SJCRH30 (cell line): ENCODE data around the gene MAML3. TPM values are rescaled to one million over a fixed set of nuclear protein-coding genes. Genes with fewer than 3 reads are reported as not detected.

Experiments
- DNase-seq, 2 experiments: peaks; one replicate each; pipeline ENCODE4 v3.0.0-alpha.2; 2015 to 2020
- H3K27ac ChIP-seq: fragments of 250-450 bp; sonication (Bioruptor Pico); 2 replicates; pipeline ENCODE4 v1.5.1; 2020; ENCODE audit warnings: mild to moderate bottlenecking, moderate library complexity
- H3K27me3 ChIP-seq: fragments of 250-450 bp; sonication (Bioruptor Pico); 2 replicates; pipeline ENCODE4 v1.5.1; 2020; ENCODE audit warnings: mild to moderate bottlenecking, moderate library complexity
- H3K36me3 ChIP-seq: fragments of 250-450 bp; sonication (Bioruptor Pico); 2 replicates; pipeline ENCODE4 v1.5.1; 2020; ENCODE audit warnings: mild to moderate bottlenecking, moderate library complexity
- H3K4me1 ChIP-seq: fragments of 250-450 bp; sonication (Bioruptor Pico); 2 replicates; pipeline ENCODE4 v1.5.1; 2020; ENCODE audit warnings: mild to moderate bottlenecking, moderate library complexity
- H3K4me3 ChIP-seq: fragments of 250-450 bp; sonication (Bioruptor Pico); 2 replicates; pipeline ENCODE4 v1.5.1; 2020; ENCODE audit warnings: mild to moderate bottlenecking, moderate library complexity
- H3K9me3 ChIP-seq: fragments of 250-450 bp; sonication (Bioruptor Pico); replicated peaks from 2 replicates; pipeline ENCODE4 v1.5.1; 2020; ENCODE audit warnings: mild to moderate bottlenecking, moderate library complexity
- total RNA-seq: library from RNA; depleted of rRNA; stranded (reverse); fragments of >200 nt; shearing (Covaris generic); gene quantifications from 2 replicates; pipeline ENCODE4 v1.2.3, GENCODE V29; 2014

The MAML3 gene
- total RNA-seq, 1 experiment from 2014 or later = 0.42 TPM

GRCh38 chr4:139764686-139765310, 389.2 kb downstream of the MAML3 start:
- H3K9me3 ChIP-seq = no peaks in the 10 kb centered on the region
- H3K27ac ChIP-seq = peak overlapping the region; percentile 61; the same call in 1 of the 2 replicates
- H3K36me3 ChIP-seq = no peaks in the 10 kb centered on the region
- H3K27me3 ChIP-seq = no peaks in the 10 kb centered on the region
- no peak overlapping the region for H3K4me3 ChIP-seq
- H3K4me1 ChIP-seq = peaks cover 50% of the 10 kb centered on the region
- DNase-seq = no peak

GRCh38 chr4:139764182-139764581, 389.8 kb downstream of the MAML3 start:
- no peaks in the 10 kb centered on the region for H3K9me3 ChIP-seq
- H3K27ac ChIP-seq = peak overlapping the region; percentile 61; the same call in 1 of the 2 replicates
- no peak for DNase-seq
- no peak overlapping the region for H3K4me3 ChIP-seq
- no peaks in the 10 kb centered on the region for H3K27me3 ChIP-seq
- H3K36me3 ChIP-seq = no peaks in the 10 kb centered on the region
- H3K4me1 ChIP-seq = peaks cover 50% of the 10 kb centered on the region

- DNase-seq = peak; percentile 29 to 56
- Histone ChIP-seq H3K27ac (peak overlapping the region; percentile 61), H3K9me3 (no peaks in the 10 kb centered on the region), H3K27me3 (no peaks in the 10 kb centered on the region), H3K36me3 (no peaks in the 10 kb centered on the region), H3K4me1 (peaks cover 50% of the 10 kb centered on the region), H3K4me3 (no peak overlapping the region)
Measured at GRCh38 chr4:139763672-139764071, 390.3 kb downstream of the MAML3 start.

GRCh38 chr4:139763205-139763604, 390.8 kb downstream of the MAML3 start:
- peaks cover 46% of the 10 kb centered on the region for H3K4me1 ChIP-seq
- H3K27ac ChIP-seq = peak overlapping the region; percentile 61
- no peaks in the 10 kb centered on the region for H3K9me3 ChIP-seq
- no peaks in the 10 kb centered on the region for H3K36me3 ChIP-seq
- H3K4me3 ChIP-seq = no peak overlapping the region
- DNase-seq = peak; percentile 67 to 72
- no peaks in the 10 kb centered on the region for H3K27me3 ChIP-seq

- H3K4me3 ChIP-seq = no peak overlapping the region
- H3K36me3 ChIP-seq = no peaks in the 10 kb centered on the region
- H3K4me1 ChIP-seq = peaks cover 41% of the 10 kb centered on the region
- no peaks in the 10 kb centered on the region for H3K9me3 ChIP-seq
- H3K27me3 ChIP-seq = no peaks in the 10 kb centered on the region
- peak overlapping the region; percentile 61 for H3K27ac ChIP-seq
- no peak for DNase-seq
Measured at GRCh38 chr4:139762720-139763119, 391.3 kb downstream of the MAML3 start.

GRCh38 chr4:139761461-139761860, 392.5 kb downstream of the MAML3 start:
- peak in 1 of 2 experiments; percentile 41 for DNase-seq
- Histone ChIP-seq H3K27ac (no peak overlapping the region), H3K9me3 (no peaks in the 10 kb centered on the region), H3K27me3 (no peaks in the 10 kb centered on the region), H3K4me3 (no peak overlapping the region), H3K36me3 (no peaks in the 10 kb centered on the region), H3K4me1 (peaks cover 31% of the 10 kb centered on the region)

GRCh38 chr4:139760567-139760966, 393.4 kb downstream of the MAML3 start:
- Histone ChIP-seq H3K36me3 (no peaks in the 10 kb centered on the region), H3K27me3 (no peaks in the 10 kb centered on the region), H3K27ac (no peak overlapping the region), H3K9me3 (0 out of 2 replicates have a peak, but pooled peaks cover 2% of the 10 kb centered on the region), H3K4me1 (peaks cover 28% of the 10 kb centered on the region), H3K4me3 (no peak overlapping the region)
- no peak for DNase-seq

GRCh38 chr4:139759097-139759496, 394.9 kb downstream of the MAML3 start:
- H3K36me3 ChIP-seq = no peaks in the 10 kb centered on the region
- no peaks in the 10 kb centered on the region for H3K27me3 ChIP-seq
- no peak for DNase-seq
- no peak overlapping the region for H3K4me3 ChIP-seq
- 0 out of 2 replicates have a peak, but pooled peaks cover 2% of the 10 kb centered on the region for H3K9me3 ChIP-seq
- peaks cover 18% of the 10 kb centered on the region for H3K4me1 ChIP-seq
- H3K27ac ChIP-seq = no peak overlapping the region

- Histone ChIP-seq H3K27me3 (no peaks in the 10 kb centered on the region), H3K4me3 (no peak overlapping the region), H3K27ac (no peak overlapping the region), H3K36me3 (no peaks in the 10 kb centered on the region), H3K9me3 (0 out of 2 replicates have a peak, but pooled peaks cover 2% of the 10 kb centered on the region), H3K4me1 (peaks cover 4% of the 10 kb centered on the region; the same call in 1 of the 2 replicates)
- DNase-seq = no peak
Measured at GRCh38 chr4:139756391-139757180, 397.4 kb downstream of the MAML3 start.

- H3K9me3 ChIP-seq = 0 out of 2 replicates have a peak, but pooled peaks cover 2% of the 10 kb centered on the region
- no peaks in the 10 kb centered on the region for H3K27me3 ChIP-seq
- peaks cover 4% of the 10 kb centered on the region; the same call in 1 of the 2 replicates for H3K4me1 ChIP-seq
- DNase-seq = peak; percentile 84 to 89
- no peaks in the 10 kb centered on the region for H3K36me3 ChIP-seq
- H3K27ac ChIP-seq = peak overlapping the region; percentile 55
- no peak overlapping the region for H3K4me3 ChIP-seq
Measured at GRCh38 chr4:139754938-139755337, 399.0 kb downstream of the MAML3 start.

GRCh38 chr4:139753686-139754085, 400.3 kb downstream of the MAML3 start:
- H3K36me3 ChIP-seq = no peaks in the 10 kb centered on the region
- no peak overlapping the region for H3K27ac ChIP-seq
- H3K4me1 ChIP-seq = peaks cover 4% of the 10 kb centered on the region; the same call in 1 of the 2 replicates
- H3K4me3 ChIP-seq = no peak overlapping the region
- 0 out of 2 replicates have a peak, but pooled peaks cover 2% of the 10 kb centered on the region for H3K9me3 ChIP-seq
- no peaks in the 10 kb centered on the region for H3K27me3 ChIP-seq
- no peak for DNase-seq

- no peak overlapping the region for H3K4me3 ChIP-seq
- H3K4me1 ChIP-seq = peaks cover 4% of the 10 kb centered on the region
- no peaks in the 10 kb centered on the region for H3K36me3 ChIP-seq
- no peak overlapping the region for H3K27ac ChIP-seq
- DNase-seq = no peak
- no peaks in the 10 kb centered on the region for H3K27me3 ChIP-seq
- no peaks in the 10 kb centered on the region for H3K9me3 ChIP-seq
Measured at GRCh38 chr4:139749835-139750498, 404.0 kb downstream of the MAML3 start.

GRCh38 chr4:139749338-139749737, 404.6 kb downstream of the MAML3 start:
- no peak for DNase-seq
- H3K27me3 ChIP-seq = no peaks in the 10 kb centered on the region

GRCh38 chr4:139746431-139747171, 407.4 kb downstream of the MAML3 start:
- DNase-seq = peak in 1 of 2 experiments; percentile 39
- Histone ChIP-seq H3K4me1 (no peaks in the 10 kb centered on the region; the same call in 1 of the 2 replicates), H3K36me3 (no peaks in the 10 kb centered on the region), H3K4me3 (no peak overlapping the region), H3K27ac (no peak overlapping the region), H3K9me3 (no peaks in the 10 kb centered on the region), H3K27me3 (no peaks in the 10 kb centered on the region)

More at GRCh38 chr4:139749338-139749737, 404.6 kb downstream of the MAML3 start:
- Histone ChIP-seq H3K9me3 (no peaks in the 10 kb centered on the region), H3K4me1 (peaks cover under 1% of the 10 kb centered on the region), H3K36me3 (no peaks in the 10 kb centered on the region), H3K27ac (no peak overlapping the region), H3K4me3 (no peak overlapping the region)
